ENCODE data around the gene KCNK17. TPM values are rescaled to one million over a fixed set of nuclear protein-coding genes. Genes with fewer than 3 reads are reported as not detected.

Gene KCNK17
- total RNA-seq, 6 donors from 2014 or later: 0.61 to 7.7 (median 2.8) TPM

GRCh38 chr6:39343396-39343870, 29.2 kb upstream of the KCNK17 start:
- DNase-seq (no peak), ATAC-seq (ENCODE audit: low FRiP score in 2 of 2) (no peak)
- Histone ChIP-seq H3K27me3 (no peaks in the 10 kb centered on the region), H3K9me3 (no peaks in the 10 kb centered on the region), H3K27ac (peak overlapping the region in 3 of 4 donors; percentile 3 to 46 (median 12)), H3K36me3 (no peaks in the 10 kb centered on the region), H3K4me3 (no peak overlapping the region), H3K4me1 (peaks cover 3 to 38% (median 35%) of the 10 kb centered on the region in 4 donors)
- 77 to 96% methylated on average over 7 to 9 of the region's 9 CpGs for WGBS, 2 donors
- TF ChIP-seq POLR2A (IDR thresholded peaks at IDR 0.05) (no peak), EP300 (IDR thresholded peaks at IDR 0.05) (no peak), POLR2AphosphoS5 (IDR thresholded peaks at IDR 0.05) (no peak), CTCF (IDR thresholded peaks at IDR 0.05) (no peak)

- DNase-seq: no peak
- WGBS, 2 donors: 51 to 55% methylated on average over 14 of the region's 14 CpGs
- H3K4me3 ChIP-seq: no peak overlapping the region
- no peaks in the 10 kb centered on the region for H3K27me3 ChIP-seq
- H3K9me3 ChIP-seq: no peaks in the 10 kb centered on the region
- peak overlapping the region in 3 of 4 donors; percentile 12 to 46 (median 14) for H3K27ac ChIP-seq
- TF ChIP-seq CTCF (IDR thresholded peaks at IDR 0.05): no peak
- TF ChIP-seq POLR2A (IDR thresholded peaks at IDR 0.05): no peak
- no peak for TF ChIP-seq EP300 (IDR thresholded peaks at IDR 0.05)
- peak in 1 of 2 donors; percentile 20 for TF ChIP-seq POLR2AphosphoS5 (IDR thresholded peaks at IDR 0.05)
- ATAC-seq (ENCODE audit: low FRiP score in 2 of 2): no peak
- H3K4me1 ChIP-seq: peaks cover 3 to 38% (median 36%) of the 10 kb centered on the region in 4 donors
- no peaks in the 10 kb centered on the region for H3K36me3 ChIP-seq
These were observed 28.6 kb upstream of the KCNK17 start for GRCh38 chr6:39342692-39343395.

GRCh38 chr6:39341937-39342336, 27.7 kb upstream of the KCNK17 start:
- no peak for TF ChIP-seq EP300 (IDR thresholded peaks at IDR 0.05)
- TF ChIP-seq POLR2A (IDR thresholded peaks at IDR 0.05): no peak
- TF ChIP-seq CTCF (IDR thresholded peaks at IDR 0.05): no peak
- TF ChIP-seq POLR2AphosphoS5 (IDR thresholded peaks at IDR 0.05): no peak
- Histone ChIP-seq H3K4me1 (peaks cover 3 to 38% (median 36%) of the 10 kb centered on the region in 4 donors), H3K27ac (no peak overlapping the region), H3K36me3 (no peaks in the 10 kb centered on the region), H3K4me3 (no peak overlapping the region), H3K27me3 (no peaks in the 10 kb centered on the region), H3K9me3 (no peaks in the 10 kb centered on the region)
- DNase-seq (no peak), ATAC-seq (ENCODE audit: low FRiP score in 2 of 2) (no peak)
- 68 to 76% methylated on average over 5 of the region's 5 CpGs for WGBS, 2 donors

GRCh38 chr6:39341352-39341751, 27.1 kb upstream of the KCNK17 start:
- Histone ChIP-seq H3K4me3 (no peak overlapping the region), H3K36me3 (no peaks in the 10 kb centered on the region), H3K27ac (no peak overlapping the region), H3K4me1 (peaks cover 3 to 39% (median 37%) of the 10 kb centered on the region in 4 donors), H3K9me3 (no peaks in the 10 kb centered on the region), H3K27me3 (no peaks in the 10 kb centered on the region)
- no peak for TF ChIP-seq POLR2A (IDR thresholded peaks at IDR 0.05)
- no peak for TF ChIP-seq EP300 (IDR thresholded peaks at IDR 0.05)
- no peak for TF ChIP-seq CTCF (IDR thresholded peaks at IDR 0.05)
- TF ChIP-seq POLR2AphosphoS5 (IDR thresholded peaks at IDR 0.05): no peak
- DNase-seq (no peak), ATAC-seq (ENCODE audit: low FRiP score in 2 of 2) (no peak)
- 82 to 85% methylated on average over 3 of the region's 3 CpGs for WGBS, 2 donors

All from upper lobe of left lung (tissue), 6 donors.